Measurements from ENCODE around the gene CHD6.

The CHD6 gene

DNA sequence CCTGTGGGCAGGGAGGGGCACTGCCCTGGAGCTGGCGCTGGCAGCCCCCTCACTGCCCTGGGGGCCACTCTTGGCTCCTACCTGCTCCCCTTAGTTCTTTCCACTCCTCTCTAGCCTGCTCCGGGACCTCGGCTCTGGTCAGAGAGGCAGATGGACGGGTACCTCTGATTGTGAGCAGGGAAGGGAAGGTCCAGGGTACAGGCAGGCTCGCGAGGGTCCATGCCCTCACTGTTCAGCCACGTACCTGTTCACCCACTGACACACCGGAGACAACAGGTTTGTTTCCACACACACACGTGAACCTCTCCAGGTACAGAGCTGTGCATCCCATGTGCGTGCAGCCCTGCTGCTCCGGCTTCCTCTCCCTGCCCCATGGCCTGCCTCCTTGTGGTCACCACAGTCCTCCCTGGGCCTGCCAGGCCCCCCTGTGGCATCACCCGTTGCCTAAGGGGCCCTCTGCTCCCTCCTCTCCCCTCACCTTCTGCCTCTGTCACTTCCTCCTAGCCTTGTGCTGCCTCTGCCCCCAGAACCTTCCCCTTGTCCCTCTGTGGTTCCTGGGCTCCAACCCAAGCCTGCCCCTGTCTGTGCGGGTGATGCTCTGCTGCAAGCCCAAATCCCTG lies 253.8 kb downstream of the CHD6 start:
- DNase-seq = no peak

GRCh38 chr20:41363601-41364000 lies 254.6 kb downstream of the CHD6 start:
- no peak for DNase-seq

DNA sequence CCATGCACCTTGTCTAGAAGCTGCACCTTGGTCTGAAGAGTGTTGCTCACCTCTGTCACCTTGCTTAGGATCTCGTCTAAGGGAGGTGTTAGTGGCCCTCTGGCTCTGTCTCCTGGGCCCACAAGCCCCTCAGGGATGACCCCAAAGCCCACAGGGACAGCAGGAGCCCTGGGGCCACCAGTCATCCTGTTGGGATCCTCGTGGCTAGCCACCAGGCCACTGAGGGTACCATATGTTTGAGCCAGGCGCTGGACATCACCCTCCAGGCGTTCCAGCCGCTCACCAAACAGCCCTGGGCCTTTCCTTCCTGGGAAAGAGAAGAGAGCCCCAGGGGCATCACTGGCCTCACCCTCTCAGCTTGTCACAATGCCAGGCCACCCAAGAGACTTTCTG lies 255.4 kb downstream of the CHD6 start:
- no peak for DNase-seq

DNA sequence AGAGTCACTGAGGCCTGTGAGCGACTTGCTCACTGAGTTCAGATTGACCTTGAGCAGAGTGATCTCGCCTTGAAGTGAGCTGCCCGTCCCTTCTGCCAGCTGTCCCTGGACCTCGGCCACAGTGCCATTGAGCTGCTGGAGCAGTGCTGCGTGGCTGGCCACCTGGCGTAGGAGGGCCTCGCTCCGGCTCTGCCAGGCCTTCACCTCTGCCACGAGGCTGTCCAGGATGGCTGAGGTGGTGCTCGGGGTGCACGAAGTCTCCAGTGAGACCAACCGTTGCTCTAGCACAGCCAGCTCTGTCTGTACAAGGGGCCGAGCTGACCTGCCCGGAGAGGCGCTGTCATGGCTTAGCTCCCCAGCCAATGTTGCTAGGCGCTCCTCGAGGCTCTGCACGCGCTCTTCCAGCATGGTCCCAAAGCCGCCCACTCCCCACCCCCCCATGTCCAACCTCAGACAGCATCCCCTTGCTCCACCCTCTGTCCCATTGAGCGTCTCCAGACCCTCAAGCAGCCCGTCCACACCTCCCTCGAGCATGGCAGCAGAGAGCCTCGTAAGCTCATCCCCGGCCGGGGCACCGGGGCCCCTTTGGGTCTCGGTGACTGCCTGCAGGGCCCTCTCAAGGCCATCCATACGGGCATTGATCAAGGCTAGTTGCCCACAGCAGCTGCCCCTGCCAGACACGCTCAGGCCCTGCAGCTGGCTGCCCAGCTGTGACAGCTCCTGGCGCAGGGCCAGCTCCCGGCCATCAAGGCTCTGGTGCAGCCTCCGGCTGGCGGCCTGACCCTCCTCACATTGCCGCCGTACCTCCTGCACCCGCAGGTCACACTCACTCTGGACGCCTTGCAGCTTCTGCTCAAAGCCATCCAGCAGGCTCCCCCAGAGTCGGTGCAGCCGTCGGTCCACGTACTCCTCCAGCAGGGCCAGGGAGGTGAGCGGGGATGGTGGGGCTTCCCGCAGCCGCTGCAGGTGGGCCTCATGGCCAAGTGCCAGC lies 256.1 kb downstream of the CHD6 start:
- no peak for DNase-seq

DNA sequence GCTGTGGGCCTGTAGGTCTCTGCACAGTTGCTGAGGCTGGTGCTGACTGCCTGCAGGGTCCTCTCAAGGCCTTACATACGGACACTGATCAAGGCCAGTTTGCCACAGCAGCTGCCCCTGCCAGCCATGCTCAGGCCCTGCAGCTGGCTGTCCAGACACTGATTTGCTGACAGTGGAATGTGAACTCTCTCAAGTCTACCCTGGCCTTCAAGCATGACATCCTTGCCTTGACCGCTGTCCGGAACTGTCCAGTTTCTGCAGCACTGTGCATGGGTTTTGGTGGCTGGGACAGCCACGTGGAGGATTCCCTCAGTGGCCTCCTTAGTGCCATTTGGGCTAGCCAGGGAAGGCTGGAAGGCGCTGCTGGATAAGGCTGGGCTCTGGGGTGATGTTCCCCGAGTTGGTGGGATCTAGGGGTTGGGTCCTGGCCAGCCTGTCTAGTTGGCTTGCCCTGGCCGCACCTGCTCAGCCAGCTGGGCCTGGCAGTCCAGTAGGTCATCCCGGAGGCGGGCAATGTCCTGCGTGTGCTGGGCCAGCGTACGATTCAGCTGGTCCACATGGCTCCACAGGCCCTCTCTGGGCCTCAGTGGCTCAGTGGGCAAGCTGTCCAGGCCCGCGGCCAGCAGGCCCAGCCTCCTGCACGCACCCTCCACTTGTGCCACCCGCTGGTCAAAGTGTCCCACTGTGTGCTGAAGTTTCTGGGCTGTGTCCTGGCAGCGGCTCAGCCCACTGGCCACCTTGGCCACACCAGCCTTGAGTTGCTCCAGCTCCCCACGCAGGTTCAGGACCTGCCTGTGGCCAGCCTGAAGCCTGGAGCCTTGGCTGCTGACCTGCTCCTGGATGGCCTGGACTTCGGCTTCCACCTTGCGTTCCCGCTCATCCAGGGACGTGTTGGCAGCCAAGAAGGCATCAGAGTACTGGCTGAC lies 257.1 kb downstream of the CHD6 start:
- DNase-seq = no peak

DNA sequence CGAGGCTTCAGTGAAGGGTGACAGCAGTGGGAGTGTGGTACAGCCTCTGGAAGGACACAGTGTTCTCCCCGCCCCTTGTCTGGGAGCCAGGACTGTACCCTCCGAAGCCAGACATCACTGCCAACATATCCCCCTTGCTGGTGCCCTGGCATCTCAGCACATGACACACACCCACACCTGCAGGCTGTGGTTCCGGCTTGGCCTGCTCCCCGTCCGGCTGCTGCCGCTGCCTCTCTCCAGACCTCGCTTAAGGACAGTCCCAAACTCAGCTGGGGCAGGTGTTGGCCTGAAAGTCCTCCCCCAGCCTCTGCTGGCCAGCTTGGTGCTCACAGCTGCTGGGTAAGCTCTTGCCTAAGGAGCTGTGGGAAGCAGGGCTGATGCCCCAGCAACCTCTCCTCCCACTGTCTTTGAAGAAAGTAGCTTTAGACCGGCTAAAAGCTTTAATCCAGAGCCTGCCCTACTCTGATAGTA lies 258.6 kb downstream of the CHD6 start:
- DNase-seq = no peak

DNA sequence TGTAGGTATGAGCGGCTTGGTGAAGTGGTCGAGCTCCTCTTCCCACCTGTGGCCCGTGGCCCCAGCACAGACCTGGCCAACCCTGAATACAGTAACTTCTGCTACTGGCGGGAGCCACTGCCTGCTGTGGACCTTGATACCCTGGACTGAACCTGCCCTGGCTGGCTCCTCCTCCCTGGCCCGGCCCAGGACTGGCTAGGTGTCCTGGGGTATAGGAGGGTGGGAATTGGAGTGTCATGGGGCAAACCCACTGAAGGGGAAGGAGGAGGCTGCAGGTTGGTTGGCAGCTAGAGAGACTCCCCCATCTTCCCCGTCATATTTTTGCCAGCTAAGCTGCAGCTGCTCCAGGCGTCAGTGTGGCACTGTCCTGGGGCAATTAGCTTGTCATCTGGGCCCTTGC lies 259.5 kb downstream of the CHD6 start:
- no peak for DNase-seq

DNA sequence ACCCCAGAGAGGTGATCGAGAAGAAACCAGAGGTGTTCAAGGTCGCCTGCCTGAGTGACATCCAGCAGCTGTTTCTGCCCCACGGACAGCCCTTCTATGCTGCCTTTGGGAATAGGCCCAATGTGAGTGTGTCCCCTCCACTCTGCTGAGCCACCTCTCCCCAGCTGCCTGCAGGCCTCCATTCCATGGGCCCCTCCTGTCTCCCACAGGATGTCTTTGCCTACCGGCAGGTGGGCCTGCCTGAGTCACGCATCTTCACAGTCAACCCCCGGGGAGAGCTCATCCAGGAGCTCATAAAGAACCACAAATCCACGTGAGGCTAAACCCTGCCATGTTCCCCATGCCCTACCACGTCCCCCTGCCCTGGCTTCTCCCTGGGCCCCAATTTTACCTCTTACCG lies 259.9 kb downstream of the CHD6 start:
- DNase-seq = no peak

DNA sequence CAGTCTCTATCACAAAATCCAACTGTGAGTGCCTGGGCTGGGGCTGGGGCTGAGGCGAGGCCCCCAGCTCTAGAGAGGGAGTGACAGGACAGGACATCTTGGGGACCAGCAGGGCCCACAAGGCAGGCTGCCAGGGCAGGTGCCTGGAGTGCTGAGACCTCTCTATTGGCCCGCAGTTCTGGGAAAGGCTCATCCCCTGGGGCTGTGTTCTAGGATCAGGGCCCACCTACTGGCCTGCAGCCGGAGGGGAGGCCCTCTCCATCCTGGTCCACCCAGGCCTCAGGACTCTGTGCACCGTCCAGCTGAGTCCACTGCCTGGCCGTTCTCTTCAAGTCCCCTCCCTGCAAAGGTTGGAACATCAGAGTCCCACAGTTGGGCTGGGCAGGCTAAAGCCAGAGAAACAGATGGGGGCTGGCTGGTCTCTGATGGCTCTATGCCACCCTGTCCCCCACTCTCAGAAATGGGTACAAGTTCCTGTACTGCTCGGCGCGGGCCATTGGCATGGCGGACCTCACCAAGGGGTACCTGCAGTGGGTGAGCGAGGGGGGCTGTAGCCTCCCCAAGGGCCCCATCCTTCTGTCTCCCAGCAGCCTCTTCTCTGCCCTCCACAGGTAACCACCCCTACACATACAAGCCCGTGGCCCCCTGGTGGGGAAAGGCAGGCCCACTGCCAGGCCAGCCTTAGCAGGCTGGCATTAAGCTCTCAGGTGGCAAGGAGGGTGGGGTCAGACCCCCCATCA lies 260.6 kb downstream of the CHD6 start:
- no peak for DNase-seq

- no peak for DNase-seq
Observed at GRCh38 chr20:41356951-41357350, 261.2 kb downstream of the CHD6 start.

DNA sequence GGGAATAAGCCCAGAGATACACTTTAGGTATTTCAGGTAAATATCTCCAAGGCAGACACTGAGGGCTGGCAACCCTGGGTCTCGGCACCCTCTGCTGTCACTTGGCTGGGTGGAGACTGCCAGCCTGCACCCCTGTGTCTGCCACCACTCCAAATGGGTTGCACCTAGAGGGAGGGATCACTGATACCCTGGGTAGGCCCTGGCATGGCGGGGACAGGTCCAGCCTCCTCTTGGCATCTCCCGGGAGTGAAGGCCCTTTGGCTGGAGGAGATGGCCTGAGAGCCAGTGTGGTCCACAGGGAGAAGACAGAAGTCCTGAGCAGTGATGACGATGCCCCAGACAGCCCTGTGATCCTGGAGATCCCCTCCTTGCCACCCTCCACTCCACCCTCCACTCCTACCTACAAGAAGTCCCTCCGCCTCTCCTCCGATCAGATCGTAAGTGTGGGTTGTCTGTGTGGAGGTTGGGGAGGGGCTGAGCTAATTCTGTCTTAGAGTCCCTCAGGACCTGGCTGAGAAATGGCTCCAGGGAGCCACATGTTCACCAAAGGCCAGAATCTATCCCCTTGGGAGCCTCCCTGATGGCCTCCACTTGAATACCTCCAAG lies 262.5 kb downstream of the CHD6 start:
- no peak for DNase-seq

- no peak for DNase-seq
Observed at GRCh38 chr20:41355192-41355591, 263.0 kb downstream of the CHD6 start.

DNA sequence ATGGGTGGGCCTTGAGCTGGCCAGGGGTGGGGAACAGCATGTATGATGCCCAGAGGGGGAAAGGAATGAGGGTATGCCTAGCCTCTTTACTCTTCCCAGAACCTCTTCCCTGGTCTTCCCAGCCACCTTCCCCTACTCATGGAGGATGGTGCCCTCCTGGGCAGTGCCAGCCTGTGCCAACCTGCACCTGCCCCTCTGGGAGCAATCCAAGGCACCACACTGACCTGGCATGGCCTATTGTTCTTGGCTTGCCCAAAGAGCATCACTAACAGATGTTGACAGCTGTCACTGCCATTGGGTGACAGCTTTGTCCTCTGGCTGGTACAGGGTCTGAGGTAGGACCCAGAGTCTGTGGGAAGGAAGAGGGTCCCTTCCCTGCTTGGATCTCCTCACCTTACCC lies 264.6 kb downstream of the CHD6 start:
- DNase-seq = no peak

DNA sequence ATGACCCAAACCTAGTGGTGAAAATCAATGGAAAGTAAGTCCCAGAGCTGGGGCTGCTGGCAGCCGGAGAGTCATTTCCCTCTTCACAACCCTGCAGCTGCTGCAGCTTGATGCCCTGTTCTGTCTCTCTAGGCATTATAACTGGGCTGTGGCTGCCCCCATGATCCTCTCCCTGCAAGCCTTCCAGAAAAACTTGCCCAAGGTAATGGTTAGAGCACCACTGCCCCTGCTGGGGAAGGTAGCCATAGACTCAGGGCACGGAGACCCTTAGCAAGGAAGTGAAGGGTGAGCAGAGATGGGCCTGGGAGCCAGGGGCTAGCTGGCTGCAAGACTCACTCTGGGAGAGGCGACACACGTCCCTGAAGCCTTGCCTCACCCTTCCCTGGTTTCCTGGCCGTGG lies 265.5 kb downstream of the CHD6 start:
- DNase-seq = no peak

DNA sequence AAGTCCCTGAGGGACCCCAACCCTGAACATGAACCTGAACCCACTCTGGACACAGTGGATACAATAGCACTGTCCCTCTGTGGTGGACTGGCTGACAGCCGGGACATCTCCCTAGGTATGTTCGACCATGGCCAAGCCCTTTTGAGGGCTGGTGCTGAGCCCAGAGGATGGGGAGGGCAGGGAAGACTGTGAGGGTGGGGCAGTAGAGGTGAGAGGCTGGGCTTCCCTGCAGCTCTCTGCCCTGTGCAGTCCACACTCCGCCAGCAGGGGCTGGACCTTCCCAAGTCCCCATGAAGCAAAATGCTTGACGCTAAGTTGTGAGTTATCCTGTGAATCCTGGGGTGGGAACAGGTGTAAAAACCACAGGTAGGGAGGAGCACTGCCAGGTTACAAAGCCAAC lies 266.1 kb downstream of the CHD6 start:
- DNase-seq = no peak
